Measurements from ENCODE around the gene HLA-DPB1.
A peak's percentile ranks its signal among the peaks of the same experiment; 100 is the strongest.

Gene HLA-DPB1

GRCh38 chr6:33126101-33126714 lies 50.4 kb downstream of the HLA-DPB1 start:
- Histone ChIP-seq H3K4me3 (replicated peaks; ENCODE audit: low read depth, low read length) (no peak overlapping the region), H3K27me3 (replicated peaks; ENCODE audit: control insufficient read depth, insufficient read depth, low read length) (no peaks in the 10 kb centered on the region), H3K36me3 (ENCODE audit: control insufficient read depth, insufficient read depth, low read length) (no peaks in the 10 kb centered on the region)
- DNase-seq (ENCODE audit: extremely low read depth, insufficient read length) = no peak
- peak; percentile 80 for TF ChIP-seq CTCF (IDR thresholded peaks at IDR 0.05; ENCODE audit: insufficient read depth, low read length, poor library complexity, severe bottlenecking)

GRCh38 chr6:33128318-33128717 lies 52.5 kb downstream of the HLA-DPB1 start:
- no peak overlapping the region for H3K4me3 ChIP-seq (replicated peaks; ENCODE audit: low read depth, low read length)
- TF ChIP-seq CTCF (IDR thresholded peaks at IDR 0.05; ENCODE audit: insufficient read depth, low read length, poor library complexity, severe bottlenecking) = no peak
- no peaks in the 10 kb centered on the region for H3K36me3 ChIP-seq (ENCODE audit: control insufficient read depth, insufficient read depth, low read length)
- no peaks in the 10 kb centered on the region for H3K27me3 ChIP-seq (replicated peaks; ENCODE audit: control insufficient read depth, insufficient read depth, low read length)
- no peak for DNase-seq (ENCODE audit: extremely low read depth, insufficient read length)

- no peak for DNase-seq (ENCODE audit: extremely low read depth, insufficient read length)
- no peaks in the 10 kb centered on the region for H3K36me3 ChIP-seq (ENCODE audit: control insufficient read depth, insufficient read depth, low read length)
- no peak for TF ChIP-seq CTCF (IDR thresholded peaks at IDR 0.05; ENCODE audit: insufficient read depth, low read length, poor library complexity, severe bottlenecking)
- no peaks in the 10 kb centered on the region for H3K27me3 ChIP-seq (replicated peaks; ENCODE audit: control insufficient read depth, insufficient read depth, low read length)
- no peak overlapping the region for H3K4me3 ChIP-seq (replicated peaks; ENCODE audit: low read depth, low read length)
Measured at GRCh38 chr6:33132081-33132524, 56.3 kb downstream of the HLA-DPB1 start.

- DNase-seq (ENCODE audit: extremely low read depth, insufficient read length) = no peak
- no peaks in the 10 kb centered on the region for H3K36me3 ChIP-seq (ENCODE audit: control insufficient read depth, insufficient read depth, low read length)
- no peak for TF ChIP-seq CTCF (IDR thresholded peaks at IDR 0.05; ENCODE audit: insufficient read depth, low read length, poor library complexity, severe bottlenecking)
- no peaks in the 10 kb centered on the region for H3K27me3 ChIP-seq (replicated peaks; ENCODE audit: control insufficient read depth, insufficient read depth, low read length)
- H3K4me3 ChIP-seq (replicated peaks; ENCODE audit: low read depth, low read length) = no peak overlapping the region
Measured at GRCh38 chr6:33136310-33136900, 60.6 kb downstream of the HLA-DPB1 start.

All from GM06990 (cell line).